HG03342 (cell line): ENCODE measurements around the gene GAB2.
"Not testable (repeated sequence)": the region's sequence is repeated elsewhere in the genome, so short reads cannot be mapped to it uniquely, and the experiment has no call there.

ENCODE experiments used
- ATAC-seq: cut with Tn5 transposase; IDR thresholded peaks from one replicate; pipeline ENCODE4 v1.9.1; 2021; ENCODE audit warnings: mild to moderate bottlenecking, moderate library complexity; ENCODE audit not compliant: unreplicated experiment

GAB2 gene

DNA sequence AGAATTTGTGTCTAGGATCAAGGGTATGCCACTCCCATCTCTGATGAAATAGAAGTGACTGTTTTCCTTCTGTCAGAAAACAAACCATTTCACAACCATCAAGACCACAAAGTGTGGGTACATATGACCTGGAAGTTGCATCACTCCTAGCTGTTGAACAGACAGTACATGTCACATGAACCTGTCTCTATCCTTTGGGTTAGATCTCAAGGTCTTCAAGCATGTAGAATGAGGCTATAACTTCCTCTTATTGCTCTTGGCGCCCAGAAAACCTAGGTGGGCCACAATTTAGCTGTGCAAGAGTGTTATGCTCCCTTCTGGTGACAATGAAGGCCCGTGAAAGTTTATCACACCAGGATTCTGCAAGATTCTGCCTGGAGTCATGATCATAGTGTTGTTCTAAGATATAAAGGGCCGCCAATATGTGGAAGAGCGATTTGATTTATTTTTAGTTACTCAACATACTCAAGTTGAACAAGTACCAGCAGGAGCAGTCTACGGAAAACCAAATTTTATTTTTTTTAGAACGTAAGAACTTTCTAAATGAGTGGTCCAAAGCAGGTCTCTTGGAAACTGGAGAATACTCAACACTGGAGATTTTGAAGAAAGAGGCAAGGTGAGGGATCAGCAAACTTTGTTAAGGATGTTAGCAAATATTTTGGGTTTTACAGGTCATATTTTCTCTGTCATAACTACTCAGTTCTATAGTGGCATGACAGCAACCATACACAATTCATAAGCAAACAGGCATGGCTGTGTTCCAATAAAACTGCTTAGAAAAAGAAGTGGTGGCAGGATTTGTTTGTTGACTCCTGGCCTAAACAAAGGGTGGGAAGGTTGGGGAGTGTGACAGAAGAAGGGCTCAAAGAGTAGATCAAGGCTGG lies 127.1 kb downstream of the GAB2 start:
- no peak for ATAC-seq

DNA sequence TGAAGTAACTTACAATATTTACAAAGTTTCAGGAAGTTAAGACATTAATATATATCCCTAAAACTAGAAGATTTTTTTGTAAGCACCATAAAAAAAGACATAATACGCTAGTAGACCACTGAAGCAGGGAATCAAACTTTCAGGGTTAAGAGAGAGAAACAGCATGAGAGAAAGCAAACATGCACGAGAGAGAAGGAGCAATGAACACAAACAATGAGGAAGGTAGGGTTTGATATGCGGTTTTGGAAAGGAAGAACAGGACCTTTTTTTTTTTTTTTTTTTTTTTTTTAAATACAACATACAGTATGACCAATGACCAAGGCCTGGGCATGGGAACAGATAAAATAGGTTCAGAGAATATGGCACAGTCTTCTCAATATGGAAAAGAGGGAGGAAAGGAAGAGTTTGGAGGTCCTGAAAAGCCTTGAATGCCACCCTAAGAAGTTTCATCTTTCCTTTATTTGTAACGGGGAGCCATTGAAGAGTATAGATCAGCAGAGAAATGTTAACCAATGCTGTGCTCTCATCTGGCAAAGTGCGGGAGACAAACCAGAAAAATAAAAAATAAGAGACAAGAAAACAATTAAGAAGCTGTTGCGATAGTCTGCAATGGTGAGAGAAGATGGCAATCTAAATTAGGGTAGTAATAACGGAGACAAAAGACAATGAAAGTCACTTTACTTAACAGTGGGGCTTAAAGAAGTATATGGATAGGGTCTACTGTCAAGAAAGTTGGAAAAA lies 127.9 kb downstream of the GAB2 start:
- ATAC-seq, result no peak

DNA sequence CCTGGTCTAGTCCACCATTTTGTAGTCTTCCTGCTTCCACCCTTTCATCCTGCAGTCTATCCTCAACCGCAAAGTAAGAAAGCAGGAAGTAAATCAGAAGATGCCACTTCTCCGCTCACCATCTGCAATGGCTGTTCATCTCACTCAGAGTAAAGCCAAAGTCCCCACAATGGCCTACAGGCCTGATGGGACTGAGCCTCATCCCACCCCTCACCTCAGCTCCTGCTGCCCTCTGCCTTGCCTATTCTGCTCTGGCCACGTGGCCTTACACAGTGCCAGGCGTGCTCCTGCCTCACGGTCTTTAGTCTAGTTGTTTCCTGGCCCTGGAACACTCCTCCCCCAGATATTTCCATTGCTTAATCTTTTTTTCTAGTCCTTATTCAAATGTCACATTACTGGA lies 133.4 kb downstream of the GAB2 start:
- no peak for ATAC-seq

GRCh38 chr11:78282821-78283220 lies 134.8 kb downstream of the GAB2 start:
- no peak for ATAC-seq

GRCh38 chr11:78281511-78281910 lies 136.1 kb downstream of the GAB2 start:
- no peak for ATAC-seq

GRCh38 chr11:78277314-78277994 lies 140.2 kb downstream of the GAB2 start:
- no peak for ATAC-seq

DNA sequence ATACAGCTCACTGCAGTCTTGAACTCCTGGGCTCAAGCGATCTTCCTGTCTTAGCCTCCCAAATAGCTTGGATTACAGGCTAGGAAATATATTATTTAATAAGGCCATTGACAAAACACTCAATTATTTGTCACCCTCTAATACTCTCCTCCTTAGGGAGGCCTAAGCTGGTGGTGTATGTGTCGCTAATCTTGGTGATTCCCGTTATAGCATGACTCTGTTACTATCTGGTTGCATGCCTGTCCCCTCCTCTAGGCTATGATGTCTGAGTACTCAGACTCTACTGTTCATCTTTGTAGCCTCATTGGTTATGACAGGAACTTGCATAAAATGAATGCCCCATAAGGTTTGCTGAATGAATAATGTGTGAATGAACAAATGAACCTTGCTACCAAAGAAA lies 141.3 kb downstream of the GAB2 start:
- no peak for ATAC-seq

DNA sequence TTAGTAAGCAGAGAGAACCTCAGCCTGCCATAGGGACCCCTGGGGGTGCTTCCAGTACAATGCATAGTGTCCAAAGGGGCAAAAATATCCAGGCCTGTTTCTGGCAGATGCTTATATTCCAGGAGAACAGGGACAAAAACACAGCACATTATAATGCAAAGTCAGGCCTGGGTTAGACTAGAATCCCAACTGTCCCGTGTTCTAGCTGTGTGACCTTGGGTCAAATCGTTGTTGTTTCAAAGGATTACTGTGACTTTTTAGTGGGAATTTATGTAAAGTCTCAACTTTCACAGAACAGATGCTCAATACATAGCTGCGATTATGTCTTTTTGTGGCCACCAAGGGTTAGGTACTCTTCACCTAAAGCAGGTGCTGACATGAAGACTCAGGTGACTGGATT lies 142.9 kb downstream of the GAB2 start:
- no peak for ATAC-seq

GRCh38 chr11:78272625-78273269 lies 144.9 kb downstream of the GAB2 start:
- ATAC-seq, result not testable (repeated sequence)

DNA sequence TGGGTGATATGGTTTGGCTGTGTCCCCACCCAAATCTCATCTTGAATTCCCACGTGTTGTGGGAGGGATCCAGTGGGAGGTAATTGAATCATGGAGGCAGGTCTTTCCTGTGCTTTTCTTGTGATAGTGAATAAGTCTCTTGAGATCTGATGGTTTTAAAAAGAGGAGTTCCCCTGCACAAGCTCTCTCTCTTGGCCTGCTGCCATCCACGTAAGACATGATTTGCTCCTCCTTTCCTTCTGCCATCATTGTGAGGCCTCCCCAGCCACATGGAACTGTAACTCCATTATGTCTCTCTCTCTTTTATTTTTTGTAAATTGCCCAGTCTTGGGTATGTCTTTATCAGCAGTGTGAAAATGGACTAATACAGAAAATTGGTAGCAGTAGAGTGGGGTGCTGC lies 145.8 kb downstream of the GAB2 start:
- ATAC-seq, result not testable (repeated sequence)

DNA sequence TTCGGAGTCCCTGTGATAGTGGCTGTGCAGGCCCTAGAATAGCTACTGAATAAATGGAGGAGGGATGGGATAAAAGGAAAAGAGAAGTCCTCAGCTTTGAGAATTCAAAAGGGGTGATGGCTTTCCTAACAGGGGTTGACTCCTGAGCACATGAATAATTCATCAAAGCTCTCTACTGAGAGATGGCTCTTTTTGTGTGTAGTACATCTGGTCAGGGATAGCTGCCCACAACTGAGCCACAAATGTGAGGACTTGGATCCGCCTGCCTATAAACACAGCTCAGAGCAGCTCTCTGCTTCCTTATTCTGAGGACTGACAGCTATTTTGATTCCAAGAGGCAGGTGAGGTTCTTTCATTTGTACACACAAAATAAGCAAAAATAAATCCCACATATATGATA lies 146.6 kb downstream of the GAB2 start:
- ATAC-seq, result no peak

- ATAC-seq, result no peak
Observed at GRCh38 chr11:78269806-78270205, 147.8 kb downstream of the GAB2 start.

DNA sequence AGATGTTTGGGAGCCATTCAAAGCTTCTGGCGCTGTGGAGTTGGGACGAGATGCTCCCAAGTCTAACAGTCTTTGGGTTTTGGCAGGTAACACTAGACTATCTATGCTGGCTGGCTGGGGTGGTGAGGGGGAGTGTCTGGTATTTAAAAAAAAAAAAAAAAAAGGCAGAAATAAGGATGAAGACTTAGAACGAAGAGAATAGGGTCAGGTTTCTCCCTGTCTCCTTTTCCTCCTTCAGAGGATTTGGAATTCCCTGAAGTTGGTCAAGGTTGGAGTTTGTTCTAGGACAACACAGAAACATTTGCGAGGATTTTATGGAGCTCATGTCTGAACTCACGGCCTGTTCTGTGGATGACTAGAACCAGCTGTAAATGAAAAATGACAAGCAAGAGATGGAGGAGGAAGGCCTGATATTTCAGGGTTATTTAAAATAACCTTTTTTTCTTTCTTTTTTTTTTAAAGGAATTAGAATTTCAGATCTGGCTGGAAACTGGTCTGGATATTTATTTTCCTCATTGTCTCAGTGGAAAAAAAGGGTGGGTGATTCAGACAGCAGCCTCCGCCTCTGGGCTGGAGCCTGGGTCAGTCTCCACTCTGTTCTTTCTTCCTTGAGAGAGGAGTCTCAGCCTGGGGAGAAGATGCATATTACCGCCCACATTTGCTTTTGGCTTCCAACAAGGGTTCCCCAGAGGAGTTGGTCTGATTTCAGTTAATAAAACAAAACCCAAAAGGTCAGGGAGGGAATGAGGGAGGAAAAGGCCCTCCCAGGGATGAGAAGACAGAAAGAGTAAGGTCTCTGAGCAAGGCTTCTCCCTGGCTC lies 148.8 kb downstream of the GAB2 start:
- ATAC-seq, result no peak

- no peak for ATAC-seq
Observed at GRCh38 chr11:78266451-78266850, 151.2 kb downstream of the GAB2 start.

GRCh38 chr11:78265326-78265725 lies 152.3 kb downstream of the GAB2 start:
- no peak for ATAC-seq

DNA sequence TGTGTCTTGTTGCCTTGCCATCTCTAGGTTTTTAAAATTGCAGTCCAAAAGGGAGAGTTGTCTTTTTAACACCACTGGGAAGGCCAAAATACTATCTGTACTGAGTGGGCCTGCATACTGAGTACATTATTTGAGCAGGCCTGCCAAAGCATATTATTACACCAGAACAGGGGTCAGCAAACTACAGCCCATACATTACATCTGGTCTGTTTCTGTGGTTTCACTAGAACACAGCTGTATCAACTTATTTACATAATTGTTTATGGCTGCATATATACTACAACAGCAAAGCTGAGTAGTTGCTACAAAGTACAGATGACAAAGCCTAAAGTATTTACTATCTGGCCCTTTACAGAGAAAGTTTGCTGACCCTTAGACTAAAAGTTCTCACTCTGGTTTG lies 154.9 kb downstream of the GAB2 start:
- ATAC-seq, result no peak

GRCh38 chr11:78262238-78262637 lies 155.4 kb downstream of the GAB2 start:
- no peak for ATAC-seq

GRCh38 chr11:78261828-78262227 lies 155.8 kb downstream of the GAB2 start:
- no peak for ATAC-seq

- no peak for ATAC-seq
Observed at GRCh38 chr11:78261367-78261766, 156.3 kb downstream of the GAB2 start.

DNA sequence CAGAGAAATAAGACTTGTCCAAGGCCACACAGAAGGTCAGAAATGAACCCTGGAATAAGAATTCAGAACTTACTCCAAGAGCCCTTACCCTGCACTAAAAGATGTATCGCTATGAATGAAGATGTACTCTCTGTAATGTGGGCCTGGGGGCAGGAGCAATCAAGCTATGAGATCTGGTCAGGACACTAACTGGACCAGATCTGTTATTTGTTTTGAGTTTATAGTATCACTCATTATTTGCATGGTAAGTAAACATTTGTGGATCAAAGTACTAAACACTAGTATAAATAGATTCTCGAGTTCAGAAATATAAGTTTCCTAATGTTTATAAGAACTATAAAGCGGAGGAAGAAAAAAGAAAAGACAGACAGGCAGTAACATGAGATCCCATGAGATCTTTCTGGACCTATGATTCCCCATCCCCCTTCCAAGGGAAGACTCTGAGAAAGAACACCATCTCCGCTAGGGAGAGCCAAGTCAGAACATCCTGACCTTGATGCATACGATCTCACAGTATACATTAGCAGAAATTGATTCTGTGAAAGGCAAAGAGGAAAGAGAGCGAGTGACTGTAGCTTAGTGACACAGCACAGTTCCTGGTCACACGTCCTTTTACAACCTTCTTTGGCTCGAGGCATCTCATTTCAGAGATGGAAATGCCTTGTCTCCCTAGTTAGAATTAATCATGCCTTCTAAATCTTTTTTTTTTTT lies 157.7 kb downstream of the GAB2 start:
- ATAC-seq, result no peak
